ENCODE results near the gene IGSF21.

The IGSF21 gene

DNA sequence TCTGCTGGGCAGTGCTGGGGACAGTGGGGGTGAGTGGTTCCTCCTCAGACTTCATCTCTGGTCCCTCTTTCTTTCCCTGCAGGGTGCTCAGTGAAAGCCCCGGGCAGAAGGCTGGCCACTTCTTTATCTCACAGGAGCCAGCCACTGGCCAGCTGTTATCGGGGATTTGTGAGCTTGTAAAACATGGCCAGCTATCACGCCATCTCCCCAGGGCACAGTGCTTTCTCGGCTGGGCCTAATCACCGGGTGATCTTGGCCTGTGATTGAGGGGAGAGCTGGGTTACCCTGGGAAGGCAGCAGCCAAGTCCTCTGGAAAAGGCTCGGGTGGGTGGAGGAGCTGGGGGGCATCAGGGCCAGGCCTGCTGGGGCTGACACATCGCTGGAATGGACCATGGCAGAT is 83.0 kb downstream of the IGSF21 start:
- no peak overlapping the region for H3K4me3 ChIP-seq (replicated peaks; ENCODE audit: low read depth, low read length)
- TF ChIP-seq, protein P1, sequence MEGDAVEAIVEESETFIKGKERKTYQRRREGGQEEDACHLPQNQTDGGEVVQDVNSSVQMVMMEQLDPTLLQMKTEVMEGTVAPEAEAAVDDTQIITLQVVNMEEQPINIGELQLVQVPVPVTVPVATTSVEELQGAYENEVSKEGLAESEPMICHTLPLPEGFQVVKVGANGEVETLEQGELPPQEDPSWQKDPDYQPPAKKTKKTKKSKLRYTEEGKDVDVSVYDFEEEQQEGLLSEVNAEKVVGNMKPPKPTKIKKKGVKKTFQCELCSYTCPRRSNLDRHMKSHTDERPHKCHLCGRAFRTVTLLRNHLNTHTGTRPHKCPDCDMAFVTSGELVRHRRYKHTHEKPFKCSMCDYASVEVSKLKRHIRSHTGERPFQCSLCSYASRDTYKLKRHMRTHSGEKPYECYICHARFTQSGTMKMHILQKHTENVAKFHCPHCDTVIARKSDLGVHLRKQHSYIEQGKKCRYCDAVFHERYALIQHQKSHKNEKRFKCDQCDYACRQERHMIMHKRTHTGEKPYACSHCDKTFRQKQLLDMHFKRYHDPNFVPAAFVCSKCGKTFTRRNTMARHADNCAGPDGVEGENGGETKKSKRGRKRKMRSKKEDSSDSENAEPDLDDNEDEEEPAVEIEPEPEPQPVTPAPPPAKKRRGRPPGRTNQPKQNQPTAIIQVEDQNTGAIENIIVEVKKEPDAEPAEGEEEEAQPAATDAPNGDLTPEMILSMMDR (IDR thresholded peaks at IDR 0.05; ENCODE audit: low read depth, low read length, missing control alignments), result no peak
- DNase-seq (ENCODE audit: extremely low read depth, low read depth), result no peak

DNA sequence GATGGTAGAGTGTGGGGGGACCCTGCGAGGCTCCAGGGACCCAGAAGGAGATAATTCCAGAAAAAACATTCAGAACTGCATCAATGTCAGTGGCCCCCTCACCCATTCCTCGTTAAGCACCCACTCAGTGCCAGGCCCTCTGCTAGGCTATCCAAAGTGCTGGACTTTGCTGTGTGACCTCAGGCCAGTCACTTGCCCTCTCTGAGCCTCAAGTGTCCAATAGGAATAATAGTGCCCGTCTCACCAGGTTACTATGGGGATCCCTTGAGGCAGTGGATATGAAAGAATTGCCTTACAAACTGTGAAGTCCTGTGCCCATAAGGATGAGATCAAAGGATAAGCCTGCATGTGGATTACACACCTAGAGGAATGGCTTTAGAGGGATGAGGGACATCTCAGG is 83.4 kb downstream of the IGSF21 start:
- H3K4me3 ChIP-seq (replicated peaks; ENCODE audit: low read depth, low read length), result no peak overlapping the region
- no peak for DNase-seq (ENCODE audit: extremely low read depth, low read depth)
- TF ChIP-seq, protein P1 (IDR thresholded peaks at IDR 0.05; ENCODE audit: low read depth, low read length, missing control alignments), result no peak

DNA sequence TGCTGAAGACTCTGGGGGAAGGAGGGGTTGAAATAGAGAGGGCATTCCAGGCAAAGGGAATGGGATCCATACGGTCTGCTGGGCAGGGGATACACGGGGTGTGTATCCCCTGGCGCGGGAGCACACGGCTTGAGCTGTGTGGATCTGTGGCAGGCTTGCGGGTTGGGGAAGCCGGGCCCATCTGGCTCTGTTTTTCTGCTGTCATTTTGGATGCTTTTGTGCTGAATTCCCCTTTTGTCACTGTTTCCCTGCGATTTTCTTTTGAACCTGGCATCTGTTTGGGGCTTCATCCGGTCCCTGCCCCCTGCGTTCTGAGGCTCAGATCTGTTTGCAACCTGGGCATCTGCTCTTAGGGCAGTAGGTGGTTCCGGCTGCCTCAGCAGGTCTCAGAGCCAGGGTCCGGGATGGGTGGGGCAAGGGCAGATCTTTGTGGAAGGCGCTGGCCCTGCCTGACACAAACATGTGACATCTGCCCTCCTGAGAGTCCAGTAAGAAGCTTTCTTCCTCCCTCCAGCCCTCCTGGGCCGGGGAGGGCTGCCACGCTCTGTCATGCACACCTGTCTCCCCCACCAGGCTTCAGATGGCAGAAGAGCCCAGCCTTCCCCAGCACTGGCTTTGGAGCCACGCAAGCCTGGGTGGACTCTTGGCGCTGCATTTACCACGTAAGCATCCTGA is 84.0 kb downstream of the IGSF21 start:
- no peak overlapping the region for H3K4me3 ChIP-seq (replicated peaks; ENCODE audit: low read depth, low read length)
- DNase-seq (ENCODE audit: extremely low read depth, low read depth), result no peak
- TF ChIP-seq, protein P1 (IDR thresholded peaks at IDR 0.05; ENCODE audit: low read depth, low read length, missing control alignments), result no peak

DNA sequence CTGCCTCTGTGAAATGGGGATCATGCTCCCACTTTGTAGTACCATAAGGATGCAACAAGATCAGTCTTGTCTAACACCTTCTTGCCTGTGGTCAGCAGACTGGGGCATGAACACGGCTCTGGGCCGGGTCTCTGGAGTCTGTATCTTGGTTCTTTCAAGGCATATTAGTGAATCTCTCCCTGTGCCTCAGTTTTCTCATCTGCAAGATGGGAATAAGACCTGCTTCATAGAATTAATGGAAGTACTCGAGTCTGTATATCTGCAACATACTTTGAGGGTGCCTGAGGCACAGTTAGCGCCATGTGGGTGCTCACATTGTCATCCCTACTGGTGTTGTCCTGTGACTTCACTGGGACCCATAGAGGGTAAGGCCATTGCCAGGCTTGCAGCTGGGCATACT is 84.6 kb downstream of the IGSF21 start:
- H3K4me3 ChIP-seq (replicated peaks; ENCODE audit: low read depth, low read length), result no peak overlapping the region
- no peak for DNase-seq (ENCODE audit: extremely low read depth, low read depth)
- TF ChIP-seq, protein P1 (IDR thresholded peaks at IDR 0.05; ENCODE audit: low read depth, low read length, missing control alignments), result no peak

DNA sequence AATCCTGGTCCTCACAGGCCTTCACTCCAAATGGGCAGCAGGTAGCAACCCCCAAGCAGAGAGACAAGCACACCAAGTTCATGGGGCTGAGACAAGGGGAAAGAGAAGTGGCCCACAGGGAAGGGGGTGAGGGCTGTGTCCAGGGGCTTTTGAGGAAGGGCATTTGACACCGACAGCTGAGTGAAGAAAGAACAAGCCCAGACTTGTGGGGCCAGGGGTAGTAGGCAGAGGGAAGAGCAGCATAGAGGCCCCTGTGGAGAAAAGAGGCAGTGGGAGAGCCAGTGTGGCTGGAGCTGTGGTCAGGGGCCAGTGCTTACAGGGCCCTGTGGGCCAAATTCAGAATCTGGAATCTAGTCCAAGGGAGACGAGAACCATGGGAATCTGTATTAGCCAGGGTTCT is 85.4 kb downstream of the IGSF21 start:
- no peak overlapping the region for H3K4me3 ChIP-seq (replicated peaks; ENCODE audit: low read depth, low read length)
- DNase-seq (ENCODE audit: extremely low read depth, low read depth), result no peak
- TF ChIP-seq, protein P1 (IDR thresholded peaks at IDR 0.05; ENCODE audit: low read depth, low read length, missing control alignments), result no peak

DNA sequence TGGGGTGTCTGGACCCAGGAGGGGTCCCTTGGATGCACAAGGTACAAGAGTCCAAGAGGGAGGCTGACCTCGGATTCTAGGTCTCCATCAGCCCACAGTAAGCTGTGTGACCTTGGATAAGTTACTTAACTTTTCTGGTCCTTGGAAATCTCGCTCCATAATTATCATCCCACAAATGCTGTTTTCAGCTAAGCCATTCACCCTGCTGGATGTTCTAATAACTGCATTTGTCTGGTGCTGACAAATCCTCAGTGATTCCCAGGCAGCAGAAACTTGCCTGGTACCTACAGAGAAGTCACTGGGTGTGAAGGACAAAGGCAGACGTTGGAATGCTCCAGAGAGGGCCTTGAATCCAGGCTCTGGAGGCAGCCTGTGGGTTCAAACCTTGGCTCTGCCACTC is 89.7 kb downstream of the IGSF21 start:
- H3K4me3 ChIP-seq (replicated peaks; ENCODE audit: low read depth, low read length), result no peak overlapping the region
- TF ChIP-seq, protein P1 (IDR thresholded peaks at IDR 0.05; ENCODE audit: low read depth, low read length, missing control alignments), result no peak
- no peak for DNase-seq (ENCODE audit: extremely low read depth, low read depth)

DNA sequence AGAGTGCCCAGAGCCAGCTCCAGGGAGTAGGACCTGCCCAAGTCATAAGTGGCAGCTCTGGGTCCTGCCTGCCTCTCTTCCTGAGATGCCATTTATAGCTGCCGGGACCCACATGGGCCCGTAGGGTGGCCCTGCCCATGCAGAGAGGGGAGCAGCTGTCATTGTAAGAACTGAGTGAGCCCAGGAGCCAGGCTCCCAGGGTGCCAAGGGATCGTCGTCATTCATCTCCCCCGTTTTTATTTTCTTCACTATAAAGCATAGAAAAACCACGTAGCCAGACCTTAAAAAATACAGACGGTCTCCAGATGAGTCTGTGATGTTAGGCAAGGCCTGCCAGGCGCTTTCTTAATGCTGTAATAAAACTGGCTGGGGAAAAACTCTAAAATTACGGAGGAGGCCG is 90.7 kb downstream of the IGSF21 start:
- H3K4me3 ChIP-seq (replicated peaks; ENCODE audit: low read depth, low read length), result no peak overlapping the region
- TF ChIP-seq, protein P1 (IDR thresholded peaks at IDR 0.05; ENCODE audit: low read depth, low read length, missing control alignments), result no peak
- no peak for DNase-seq (ENCODE audit: extremely low read depth, low read depth)

Data from HFF-Myc (cell line).